Activated naive CD4-positive, alpha-beta T cell treated with anti-CD3 and anti-CD28 coated beads, Interleukin-2, amount 50 U/mL, for 16 hours (primary cell): ENCODE measurements around the gene SNCG.
"Not testable (repeated sequence)": the region's sequence is repeated elsewhere in the genome, so short reads cannot be mapped to it uniquely, and the experiment has no call there.

Source experiments
- DNase-seq: peaks from one replicate; pipeline ENCODE4 v3.0.0-alpha.2; 2020

Gene SNCG

GRCh38 chr10:86958116-86958900 lies at the start of gene SNCG:
Gene SNCG, plus strand, starts transcription at chr10:86958599. Its CDS starts 99 bp downstream, at chr10:86958698.
- no peak for DNase-seq

- DNase-seq, result no peak
Observed at GRCh38 chr10:86914734-86915133, 43.7 kb upstream of the SNCG start.

- no peak for DNase-seq
Observed at GRCh38 chr10:86918022-86918471, 40.4 kb upstream of the SNCG start.

GRCh38 chr10:86922553-86922961 lies 35.8 kb upstream of the SNCG start:
- no peak for DNase-seq

- no peak for DNase-seq
Observed at GRCh38 chr10:86929468-86930380, 28.7 kb upstream of the SNCG start.

GRCh38 chr10:86931872-86932271 lies 26.5 kb upstream of the SNCG start:
- no peak for DNase-seq

- no peak for DNase-seq
Observed at GRCh38 chr10:86932674-86933073, 25.7 kb upstream of the SNCG start.

- DNase-seq, result not testable (repeated sequence)
Observed at GRCh38 chr10:86934162-86934711, 24.2 kb upstream of the SNCG start.

- DNase-seq, result no peak
Observed at GRCh38 chr10:86936661-86937501, 21.5 kb upstream of the SNCG start.

- DNase-seq, result no peak
Observed at GRCh38 chr10:86937502-86938154, 20.8 kb upstream of the SNCG start.

GRCh38 chr10:86938260-86938659 lies 20.1 kb upstream of the SNCG start:
- DNase-seq, result no peak

GRCh38 chr10:86940076-86940475 lies 18.3 kb upstream of the SNCG start:
- DNase-seq, result not testable (repeated sequence)

- no peak for DNase-seq
Observed at GRCh38 chr10:86940677-86941076, 17.7 kb upstream of the SNCG start.

GRCh38 chr10:86941426-86941825 lies 17.0 kb upstream of the SNCG start:
- no peak for DNase-seq

- DNase-seq, result no peak
Observed at GRCh38 chr10:86941991-86942421, 16.4 kb upstream of the SNCG start.

GRCh38 chr10:86942441-86943315 lies 15.7 kb upstream of the SNCG start:
- no peak for DNase-seq

- no peak for DNase-seq
Observed at GRCh38 chr10:86943316-86944030, 14.9 kb upstream of the SNCG start.

GRCh38 chr10:86944031-86944419 lies 14.4 kb upstream of the SNCG start:
- no peak for DNase-seq

GRCh38 chr10:86944471-86944870 lies 13.9 kb upstream of the SNCG start:
- DNase-seq, result no peak

GRCh38 chr10:86944907-86945306 lies 13.5 kb upstream of the SNCG start:
- DNase-seq, result no peak
